Mesodermal cell (in vitro differentiated cells): ENCODE results near the gene DICER1.

Experiments used
- H3K27ac ChIP-seq: 2 replicates; pipeline ENCODE4 v1.7.0; 2013; ENCODE audit warnings: mild to moderate bottlenecking, low read depth, low read length, moderate library complexity; ENCODE audit not compliant: severe bottlenecking
- H3K36me3 ChIP-seq: 2 replicates; pipeline ENCODE4 v1.7.1; 2013; ENCODE audit warnings: mild to moderate bottlenecking, low read length, moderate library complexity; ENCODE audit not compliant: control insufficient read depth, insufficient read depth
- H3K4me1 ChIP-seq: one replicate; pipeline ENCODE4 v1.7.1; 2013; ENCODE audit warnings: mild to moderate bottlenecking, low read length; ENCODE audit not compliant: insufficient read depth, control insufficient read depth, poor library complexity, severe bottlenecking
- H3K4me3 ChIP-seq: 2 replicates; pipeline ENCODE4 v1.7.0; 2013; ENCODE audit warnings: low read length, control low read depth, mild to moderate bottlenecking; ENCODE audit not compliant: insufficient read depth, poor library complexity, severe bottlenecking; ENCODE audit errors: extremely low read depth
- H3K9me3 ChIP-seq: 2 replicates; pipeline ENCODE4 v1.7.1; 2013; ENCODE audit warnings: mild to moderate bottlenecking, low read length, moderate library complexity; ENCODE audit not compliant: control insufficient read depth
- WGBS, 2 experiments: methylation state at CpG; one replicate each; pipeline ENCODE4 v1.1.5; 2013; ENCODE audit warnings: missing lambda C conversion rate in 2 of 2; ENCODE audit not compliant: insufficient coverage in 2 of 2; 5-methylcytosine and 5-hydroxymethylcytosine counted together

Gene DICER1

GRCh38 chr14:95195031-95195430 lies 37.7 kb upstream of the DICER1 start:
- 94 to 100% methylated on average over 2 to 6 of the region's 6 CpGs for WGBS, 2 experiments
- Histone ChIP-seq H3K27ac (no peak overlapping the region), H3K4me3 (no peak overlapping the region), H3K9me3 (no peaks in the 10 kb centered on the region), H3K4me1 (no peaks in the 10 kb centered on the region), H3K36me3 (no peaks in the 10 kb centered on the region)

- Histone ChIP-seq H3K9me3 (peaks cover 7% of the 10 kb centered on the region), H3K27ac (no peak overlapping the region), H3K4me1 (no peaks in the 10 kb centered on the region), H3K36me3 (no peaks in the 10 kb centered on the region), H3K4me3 (no peak overlapping the region)
- WGBS, 2 experiments, result 86 to 91% methylated on average over 3 to 4 of the region's 6 CpGs
Observed at GRCh38 chr14:95193081-95193480, 35.8 kb upstream of the DICER1 start.

GRCh38 chr14:95192311-95192710 lies 35.0 kb upstream of the DICER1 start:
- Histone ChIP-seq H3K9me3 (peaks cover 12% of the 10 kb centered on the region), H3K36me3 (no peaks in the 10 kb centered on the region), H3K4me3 (no peak overlapping the region), H3K4me1 (no peaks in the 10 kb centered on the region), H3K27ac (no peak overlapping the region)
- 90 to 94% methylated on average over 2 of the region's 6 CpGs for WGBS, 2 experiments

- Histone ChIP-seq H3K9me3 (peaks cover 12% of the 10 kb centered on the region), H3K27ac (no peak overlapping the region), H3K36me3 (no peaks in the 10 kb centered on the region), H3K4me3 (no peak overlapping the region), H3K4me1 (no peaks in the 10 kb centered on the region)
- WGBS, 2 experiments, result 97 to 98% methylated on average over 17 to 21 of the region's 21 CpGs
Observed at GRCh38 chr14:95191445-95192199, 34.3 kb upstream of the DICER1 start.

GRCh38 chr14:95190857-95191256 lies 33.5 kb upstream of the DICER1 start:
- Histone ChIP-seq H3K9me3 (peaks cover 12% of the 10 kb centered on the region), H3K4me1 (no peaks in the 10 kb centered on the region), H3K4me3 (no peak overlapping the region), H3K36me3 (no peaks in the 10 kb centered on the region), H3K27ac (no peak overlapping the region)
- WGBS, 2 experiments, result 96 to 98% methylated on average over 4 to 6 of the region's 7 CpGs

- H3K27ac ChIP-seq, result no peak overlapping the region
Observed at GRCh38 chr14:95190346-95190840, 33.1 kb upstream of the DICER1 start.

GRCh38 chr14:95189367-95190132 lies 32.2 kb upstream of the DICER1 start:
- H3K4me1 ChIP-seq, result peaks cover 3% of the 10 kb centered on the region
- H3K27ac ChIP-seq, result no peak overlapping the region
- no peak overlapping the region for H3K4me3 ChIP-seq
- no peaks in the 10 kb centered on the region for H3K36me3 ChIP-seq
- H3K9me3 ChIP-seq, result peaks cover 12% of the 10 kb centered on the region
- WGBS, 2 experiments, result 68 to 88% methylated on average over 5 of the region's 5 CpGs

More at GRCh38 chr14:95190346-95190840, 33.1 kb upstream of the DICER1 start:
- 93% methylated on average over 2 of the region's 4 CpGs; no CpG with 5 or more reads in 1 of the 2 experiments for WGBS, 2 experiments
- H3K4me1 ChIP-seq, result peaks cover 3% of the 10 kb centered on the region
- peaks cover 12% of the 10 kb centered on the region for H3K9me3 ChIP-seq
- no peak overlapping the region for H3K4me3 ChIP-seq
- no peaks in the 10 kb centered on the region for H3K36me3 ChIP-seq

- H3K4me3 ChIP-seq, result no peak overlapping the region
Observed at GRCh38 chr14:95188380-95188779, 31.1 kb upstream of the DICER1 start.

GRCh38 chr14:95185767-95186392 lies 28.6 kb upstream of the DICER1 start:
- H3K4me1 ChIP-seq, result peaks cover 8% of the 10 kb centered on the region
- no peaks in the 10 kb centered on the region for H3K36me3 ChIP-seq
- no peak overlapping the region for H3K4me3 ChIP-seq
- peaks cover 12% of the 10 kb centered on the region for H3K9me3 ChIP-seq
- no peak overlapping the region for H3K27ac ChIP-seq
- WGBS, 2 experiments, result 98 to 99% methylated on average over 8 to 11 of the region's 11 CpGs

More at GRCh38 chr14:95188380-95188779, 31.1 kb upstream of the DICER1 start:
- no peaks in the 10 kb centered on the region for H3K36me3 ChIP-seq
- peaks cover 8% of the 10 kb centered on the region for H3K4me1 ChIP-seq
- no CpG with 5 or more reads among the region's 3 CpGs for WGBS, 2 experiments
- peaks cover 12% of the 10 kb centered on the region for H3K9me3 ChIP-seq
- no peak overlapping the region for H3K27ac ChIP-seq

GRCh38 chr14:95185033-95185766 lies 27.9 kb upstream of the DICER1 start:
- no peak overlapping the region for H3K4me3 ChIP-seq
- peaks cover 12% of the 10 kb centered on the region for H3K9me3 ChIP-seq
- no peak overlapping the region for H3K27ac ChIP-seq
- 93 to 94% methylated on average over 10 to 11 of the region's 12 CpGs for WGBS, 2 experiments
- no peaks in the 10 kb centered on the region for H3K36me3 ChIP-seq
- H3K4me1 ChIP-seq, result peaks cover 8% of the 10 kb centered on the region
